H1 (cell line): ENCODE data around the gene CBX4. TPM values are rescaled to one million over a fixed set of nuclear protein-coding genes. Genes with fewer than 3 reads are reported as not detected.
A peak's percentile ranks its signal among the peaks of the same experiment; 100 is the strongest.

ENCODE experiments used
- CBX8 ChIP-seq: fragments of 300-800, 300-1000 bp; sonication (generic); IDR thresholded peaks from 2 replicates; pipeline ENCODE4 v1.7.1; 2016; ENCODE audit warnings: low read depth, low read length, borderline replicate concordance
- CHD7 ChIP-seq: fragments of 300-600 bp; sonication (generic); IDR thresholded peaks from 2 replicates; pipeline ENCODE4 v1.7.1; 2012; ENCODE audit warnings: low read length, moderate library complexity, mild to moderate bottlenecking, inconsistent platforms; ENCODE audit not compliant: insufficient replicate concordance
- EZH2 ChIP-seq: fragments of 200-600 bp; sonication (generic); IDR thresholded peaks from 2 replicates; pipeline ENCODE4 v1.7.1; 2012; ENCODE audit warnings: low read depth, mild to moderate bottlenecking, moderate library complexity, low read length, inconsistent platforms; ENCODE audit not compliant: severe bottlenecking
- GABPA ChIP-seq: IDR thresholded peaks from 2 replicates; pipeline ENCODE4 v1.6.1; 2011; ENCODE audit warnings: mild to moderate bottlenecking, low read length, moderate library complexity, borderline replicate concordance; ENCODE audit not compliant: insufficient read depth
- HDAC6 ChIP-seq: IDR thresholded peaks from one replicate; pipeline ENCODE4 v1.7.1; 2012; ENCODE audit warnings: low read depth, mild to moderate bottlenecking, inconsistent platforms, low read length, moderate library complexity
- POU5F1 ChIP-seq: IDR thresholded peaks from 2 replicates; pipeline ENCODE4 v1.6.1; 2011; ENCODE audit warnings: low read depth, mild to moderate bottlenecking, low read length, moderate library complexity
- RXRA ChIP-seq: IDR thresholded peaks from 2 replicates; pipeline ENCODE4 v1.6.1; 2011; ENCODE audit warnings: low read depth, mild to moderate bottlenecking, low read length, moderate library complexity; ENCODE audit not compliant: insufficient read depth
- SIRT6 ChIP-seq: IDR thresholded peaks from one replicate; pipeline ENCODE4 v1.7.1; 2012; ENCODE audit warnings: low read length, inconsistent platforms
- SP4 ChIP-seq: IDR thresholded peaks from 2 replicates; pipeline ENCODE4 v1.6.1; 2012; ENCODE audit warnings: low read length, inconsistent platforms
- polyA plus RNA-seq, 7 experiments: library from polyadenylated mRNA; depleted of rRNA in 3 of 7; stranded (reverse) in 5 of 7; unstranded in 2 of 7; fragments of >200 nt in 5 of 7; fragments of 200-250 nt in 2 of 7; gene quantifications; 1 replicate in 5 of 7; 2 replicates in 1 of 7; 4 replicates in 1 of 7; pipeline versions ENCODE4 v1.2.1 to v1.2.3, GENCODE V29; 2011 to 2013; ENCODE audit warnings: missing spikeins in 2 of 7, mixed read lengths in 2 of 7
- total RNA-seq: library from RNA; stranded (reverse); fragmentation: NEBNext Ultra II Directional; extraction: Animal tissue kit (Norgen Biotek cat#: 25700); gene quantifications from 2 replicates; pipeline ENCODE4 v1.2.1, GENCODE V29; 2021

The CBX4 gene
- total and polyA plus RNA-seq, 2 of the 8 experiments (the other 6 are each of a cell fraction or from before 2014, with no cell fraction given), result 1.8 to 4.0 TPM

GRCh38 chr17:79790805-79791734, 48.2 kb downstream of the CBX4 start (continued):
- TF ChIP-seq CHD7 (no peak), GABPA (no peak), POU5F1 (no peak), SIRT6 (no peak), CBX8 (peak; percentile 43; the same call in 1 of the 2 replicates), HDAC6 (no peak), SP4 (no peak), RXRA (no peak), EZH2 (peak; percentile 92)
